ENCODE results near the gene MICAL2.

The MICAL2 gene

GRCh38 chr11:12188548-12189317 lies 78.3 kb downstream of the MICAL2 start:
- no peak overlapping the region for H3K27ac ChIP-seq
- H3K36me3 ChIP-seq (ENCODE audit: control insufficient read depth, insufficient read depth, low read length) = no peaks in the 10 kb centered on the region
- no peaks in the 10 kb centered on the region for H3K79me2 ChIP-seq
- no peak overlapping the region for H3K4me3 ChIP-seq (ENCODE audit: low read depth, low read length)
- no peak overlapping the region for H2AFZ ChIP-seq
- H3K4me1 ChIP-seq = no peaks in the 10 kb centered on the region
- H3K27me3 ChIP-seq (ENCODE audit: control insufficient read depth, insufficient read depth, low read length) = no peaks in the 10 kb centered on the region
- no peak overlapping the region for H3K9ac ChIP-seq
- H3K4me2 ChIP-seq (ENCODE audit: low read length) = no peak overlapping the region
- TF ChIP-seq, protein P1, sequence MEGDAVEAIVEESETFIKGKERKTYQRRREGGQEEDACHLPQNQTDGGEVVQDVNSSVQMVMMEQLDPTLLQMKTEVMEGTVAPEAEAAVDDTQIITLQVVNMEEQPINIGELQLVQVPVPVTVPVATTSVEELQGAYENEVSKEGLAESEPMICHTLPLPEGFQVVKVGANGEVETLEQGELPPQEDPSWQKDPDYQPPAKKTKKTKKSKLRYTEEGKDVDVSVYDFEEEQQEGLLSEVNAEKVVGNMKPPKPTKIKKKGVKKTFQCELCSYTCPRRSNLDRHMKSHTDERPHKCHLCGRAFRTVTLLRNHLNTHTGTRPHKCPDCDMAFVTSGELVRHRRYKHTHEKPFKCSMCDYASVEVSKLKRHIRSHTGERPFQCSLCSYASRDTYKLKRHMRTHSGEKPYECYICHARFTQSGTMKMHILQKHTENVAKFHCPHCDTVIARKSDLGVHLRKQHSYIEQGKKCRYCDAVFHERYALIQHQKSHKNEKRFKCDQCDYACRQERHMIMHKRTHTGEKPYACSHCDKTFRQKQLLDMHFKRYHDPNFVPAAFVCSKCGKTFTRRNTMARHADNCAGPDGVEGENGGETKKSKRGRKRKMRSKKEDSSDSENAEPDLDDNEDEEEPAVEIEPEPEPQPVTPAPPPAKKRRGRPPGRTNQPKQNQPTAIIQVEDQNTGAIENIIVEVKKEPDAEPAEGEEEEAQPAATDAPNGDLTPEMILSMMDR (IDR thresholded peaks at IDR 0.05) = no peak
- no peaks in the 10 kb centered on the region for H3K9me3 ChIP-seq (ENCODE audit: control insufficient read depth, low read length)

- Histone ChIP-seq H3K9me3 (ENCODE audit: control insufficient read depth, low read length) (no peaks in the 10 kb centered on the region), H3K27ac (no peak overlapping the region), H3K9ac (no peak overlapping the region), H3K4me1 (no peaks in the 10 kb centered on the region), H2AFZ (no peak overlapping the region), H3K4me2 (ENCODE audit: low read length) (no peak overlapping the region), H3K4me3 (ENCODE audit: low read depth, low read length) (no peak overlapping the region), H3K79me2 (no peaks in the 10 kb centered on the region), H3K36me3 (ENCODE audit: control insufficient read depth, insufficient read depth, low read length) (no peaks in the 10 kb centered on the region), H3K27me3 (ENCODE audit: control insufficient read depth, insufficient read depth, low read length) (no peaks in the 10 kb centered on the region)
- TF ChIP-seq, protein P1 (IDR thresholded peaks at IDR 0.05) = no peak
Measured at GRCh38 chr11:12189543-12190235, 79.3 kb downstream of the MICAL2 start.

GRCh38 chr11:12190511-12190910 lies 80.1 kb downstream of the MICAL2 start:
- no peaks in the 10 kb centered on the region for H3K79me2 ChIP-seq
- TF ChIP-seq, protein P1 (IDR thresholded peaks at IDR 0.05) = no peak
- no peaks in the 10 kb centered on the region for H3K27me3 ChIP-seq (ENCODE audit: control insufficient read depth, insufficient read depth, low read length)
- H3K9me3 ChIP-seq (ENCODE audit: control insufficient read depth, low read length) = no peaks in the 10 kb centered on the region
- H3K4me3 ChIP-seq (ENCODE audit: low read depth, low read length) = no peak overlapping the region
- no peak overlapping the region for H2AFZ ChIP-seq
- H3K4me1 ChIP-seq = no peaks in the 10 kb centered on the region
- no peaks in the 10 kb centered on the region for H3K36me3 ChIP-seq (ENCODE audit: control insufficient read depth, insufficient read depth, low read length)
- H3K27ac ChIP-seq = no peak overlapping the region
- no peak overlapping the region for H3K9ac ChIP-seq
- no peak overlapping the region for H3K4me2 ChIP-seq (ENCODE audit: low read length)

DNA sequence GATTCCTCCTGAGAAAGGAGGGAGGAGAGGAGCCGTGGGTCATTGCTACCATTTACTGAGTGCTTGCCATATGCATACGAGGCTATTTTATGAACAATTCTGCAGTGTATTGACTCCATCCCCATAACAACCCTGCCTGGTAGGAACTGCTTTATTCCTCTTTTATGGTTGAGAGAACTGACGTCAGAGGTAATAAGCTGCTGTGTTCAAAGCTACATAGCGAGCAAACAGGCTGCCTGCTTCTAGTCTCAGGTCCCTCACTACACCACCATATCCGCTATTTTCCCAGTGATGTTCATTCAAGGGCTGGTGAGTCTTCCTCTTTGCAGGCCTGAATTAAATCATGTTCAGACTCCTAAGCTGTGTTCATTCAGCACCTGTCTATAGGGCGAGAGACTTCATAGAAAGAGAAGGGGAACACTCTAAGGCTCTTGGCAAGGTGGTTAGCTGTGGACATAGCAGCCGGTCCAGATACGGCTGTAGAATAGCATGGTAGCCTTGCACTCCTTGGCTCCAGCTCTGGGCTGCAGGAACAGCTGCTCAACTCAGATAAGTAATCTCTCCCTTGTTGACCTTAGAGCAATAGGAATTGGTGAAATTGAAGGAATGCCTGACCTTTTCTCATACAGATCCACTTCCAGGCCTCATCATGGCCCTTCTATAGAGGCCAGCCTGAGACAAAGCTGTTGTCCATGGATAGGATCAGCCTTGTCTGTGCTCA lies 82.6 kb downstream of the MICAL2 start:
- Histone ChIP-seq H3K27ac (no peak overlapping the region), H3K79me2 (no peaks in the 10 kb centered on the region), H3K27me3 (ENCODE audit: control insufficient read depth, insufficient read depth, low read length) (no peaks in the 10 kb centered on the region)

More for the DNA sequence above, 82.6 kb downstream of the MICAL2 start:
- Histone ChIP-seq H3K36me3 (ENCODE audit: control insufficient read depth, insufficient read depth, low read length) (no peaks in the 10 kb centered on the region), H2AFZ (no peak overlapping the region), H3K9ac (no peak overlapping the region), H3K4me1 (no peaks in the 10 kb centered on the region), H3K4me3 (ENCODE audit: low read depth, low read length) (no peak overlapping the region), H3K4me2 (ENCODE audit: low read length) (no peak overlapping the region), H3K9me3 (ENCODE audit: control insufficient read depth, low read length) (no peaks in the 10 kb centered on the region)
- TF ChIP-seq, protein P1 (IDR thresholded peaks at IDR 0.05) = no peak

Measured in parathyroid adenoma (tissue), 2 donors.